ENCODE data around the gene LSM7.

Gene LSM7

DNA sequence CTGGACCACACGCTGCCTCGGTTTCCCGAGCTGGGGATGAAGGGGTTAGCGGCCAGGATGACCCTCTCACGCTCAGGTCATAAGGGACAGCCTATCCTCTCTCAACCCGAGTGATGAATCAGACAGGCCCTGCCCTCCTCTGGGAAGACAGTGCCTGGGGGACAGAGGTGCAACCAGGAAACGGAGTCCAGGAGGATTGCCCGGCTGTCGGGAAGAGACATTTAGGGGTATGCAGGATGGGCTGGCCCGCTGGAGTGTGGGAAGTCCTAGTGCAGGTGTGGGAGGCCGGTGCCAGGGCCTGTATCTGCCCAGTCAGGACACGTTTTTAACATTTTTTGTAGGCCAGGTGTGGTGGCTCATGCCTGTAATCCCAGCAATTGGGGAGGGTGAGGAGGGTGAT lies 8.3 kb downstream of the LSM7 start:
- DNase-seq, result no peak

DNA sequence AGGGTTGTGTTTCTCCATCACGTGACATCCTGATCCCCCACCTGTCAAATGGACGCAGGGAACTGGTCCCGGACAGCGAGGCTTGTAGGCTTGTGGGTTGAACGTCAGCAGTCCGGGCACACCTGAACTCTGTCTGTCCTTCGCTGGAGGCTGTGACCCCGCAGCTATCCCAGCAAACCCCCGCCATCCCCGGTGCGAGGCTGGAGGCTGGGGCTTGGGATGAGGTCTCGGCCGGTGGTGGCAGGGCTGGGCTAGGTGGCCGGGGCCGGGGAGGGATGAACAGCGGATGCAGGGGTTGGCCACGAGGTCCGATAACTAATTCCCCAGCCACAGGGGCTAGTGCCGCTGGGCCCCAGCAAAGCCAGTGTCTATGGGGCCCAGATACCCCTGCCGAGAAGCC lies 8.8 kb downstream of the LSM7 start:
- no peak for DNase-seq

DNA sequence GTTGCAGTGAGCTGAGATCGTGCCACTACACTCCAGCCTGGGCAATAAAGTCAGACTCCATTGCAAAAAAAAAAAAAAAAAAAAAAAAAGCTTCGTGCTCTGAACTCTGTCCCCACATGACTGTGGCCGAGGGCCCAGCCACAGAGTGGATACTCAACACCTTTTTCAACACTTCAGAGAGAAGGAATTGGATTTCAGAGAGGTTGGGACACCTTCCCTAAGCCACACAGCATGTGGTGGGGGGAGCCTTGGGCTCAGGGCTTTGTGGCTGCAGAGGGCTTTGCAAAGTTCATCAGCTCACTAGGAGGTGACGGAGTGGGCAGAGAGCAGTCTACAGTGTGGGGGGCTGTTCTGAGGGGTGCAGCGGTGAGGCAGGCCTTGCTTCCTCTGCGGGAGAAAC lies 9.5 kb downstream of the LSM7 start:
- no peak for DNase-seq

DNA sequence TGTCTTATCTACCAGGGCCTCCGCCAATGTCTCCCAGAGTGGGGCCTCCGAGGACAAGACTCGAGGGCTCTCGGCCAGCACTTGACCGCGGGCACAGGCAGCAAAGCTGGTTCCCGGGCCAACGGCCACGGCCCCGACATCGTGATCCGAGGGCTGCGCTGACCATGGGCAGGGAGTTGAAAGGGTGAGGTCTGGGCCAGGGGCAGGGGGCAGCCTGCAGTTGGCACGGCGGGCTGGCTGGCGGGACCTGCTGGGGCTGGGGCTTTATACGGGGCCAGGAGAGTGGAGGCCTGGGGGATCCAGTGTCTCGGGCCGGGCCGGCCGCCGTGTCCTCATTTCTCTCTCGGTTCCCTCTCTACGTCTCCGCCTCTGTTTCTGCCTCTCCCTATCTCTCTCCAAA lies 10.6 kb downstream of the LSM7 start:
- DNase-seq, result no peak

DNA sequence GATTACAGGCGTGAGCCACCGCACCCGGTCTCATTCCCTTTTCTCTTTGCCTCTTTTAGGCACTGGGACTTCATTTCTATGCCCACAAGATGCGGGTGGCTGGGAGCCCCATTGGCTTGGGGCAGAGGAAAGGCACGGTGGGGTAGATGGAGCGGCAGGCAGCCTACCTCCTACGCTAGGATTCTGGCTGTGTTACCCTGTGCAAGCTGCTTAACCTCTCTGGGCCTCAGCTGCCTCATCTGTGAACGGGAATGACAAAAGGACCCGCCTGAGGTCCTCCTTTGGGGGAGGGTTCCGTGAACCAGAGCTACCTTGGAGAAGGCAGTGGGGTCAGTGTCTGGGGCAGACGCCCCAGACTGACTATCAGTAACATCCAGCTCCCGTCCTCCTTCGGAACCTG lies 11.1 kb downstream of the LSM7 start:
- no peak for DNase-seq

DNA sequence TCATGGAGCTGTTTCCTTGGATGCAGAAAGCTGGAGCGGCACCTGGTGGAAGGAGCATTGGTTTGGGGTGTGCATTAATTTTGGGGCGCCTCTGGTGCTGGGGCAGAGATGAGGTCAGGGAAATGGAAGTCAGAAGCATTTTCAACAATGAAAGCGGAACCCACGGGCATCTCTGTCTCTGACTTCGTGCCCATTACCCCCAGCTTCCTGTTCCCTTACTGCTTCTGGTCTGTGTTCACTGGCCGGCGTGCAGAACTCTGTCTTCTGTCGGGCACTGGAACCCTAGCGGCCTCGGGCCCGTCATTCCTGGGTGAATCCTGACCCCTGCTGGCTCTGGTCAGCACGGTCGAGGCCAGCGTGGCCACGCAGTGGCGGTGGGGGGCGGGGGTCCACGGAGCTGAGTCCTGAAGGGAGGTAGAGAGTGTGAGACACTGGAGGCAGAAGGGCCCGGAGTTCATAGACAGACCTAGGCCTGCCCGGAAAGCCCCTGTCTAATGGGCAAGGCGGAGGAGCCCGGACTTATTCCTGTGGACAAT lies 12.5 kb downstream of the LSM7 start:
- no peak for DNase-seq

DNA sequence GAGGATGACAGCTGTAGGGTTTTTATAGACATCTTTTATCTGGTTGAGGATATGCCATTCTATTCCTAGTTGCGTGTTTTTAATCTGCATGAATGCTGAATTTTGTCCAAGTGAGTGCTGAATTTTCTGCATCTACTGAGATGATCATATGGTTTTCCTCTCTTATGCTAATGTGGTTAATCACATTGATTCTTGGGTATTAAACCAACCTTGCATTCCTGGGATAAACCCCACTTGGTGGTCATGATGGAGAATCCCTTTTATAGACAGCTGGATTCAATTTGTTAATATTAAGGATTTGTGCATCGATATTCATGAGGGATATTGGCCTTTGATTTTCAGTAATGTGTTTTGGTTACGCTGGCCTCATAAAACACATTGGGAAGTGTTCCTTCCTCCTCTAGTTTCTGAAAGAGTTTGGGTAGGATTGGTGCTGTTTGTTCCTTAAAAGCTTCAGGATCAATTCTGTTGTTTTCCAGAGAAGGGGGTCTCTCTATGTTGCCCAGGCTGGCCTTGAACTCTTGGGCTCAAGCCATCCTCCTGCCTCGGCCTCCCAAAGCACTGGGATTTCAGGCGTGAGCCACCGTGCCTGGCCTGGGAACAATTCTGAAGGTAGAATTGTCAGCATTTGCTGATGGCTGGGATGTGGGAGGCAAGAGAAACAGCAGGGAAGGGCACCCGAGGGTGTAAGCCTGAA lies 13.1 kb downstream of the LSM7 start:
- no peak for DNase-seq

DNA sequence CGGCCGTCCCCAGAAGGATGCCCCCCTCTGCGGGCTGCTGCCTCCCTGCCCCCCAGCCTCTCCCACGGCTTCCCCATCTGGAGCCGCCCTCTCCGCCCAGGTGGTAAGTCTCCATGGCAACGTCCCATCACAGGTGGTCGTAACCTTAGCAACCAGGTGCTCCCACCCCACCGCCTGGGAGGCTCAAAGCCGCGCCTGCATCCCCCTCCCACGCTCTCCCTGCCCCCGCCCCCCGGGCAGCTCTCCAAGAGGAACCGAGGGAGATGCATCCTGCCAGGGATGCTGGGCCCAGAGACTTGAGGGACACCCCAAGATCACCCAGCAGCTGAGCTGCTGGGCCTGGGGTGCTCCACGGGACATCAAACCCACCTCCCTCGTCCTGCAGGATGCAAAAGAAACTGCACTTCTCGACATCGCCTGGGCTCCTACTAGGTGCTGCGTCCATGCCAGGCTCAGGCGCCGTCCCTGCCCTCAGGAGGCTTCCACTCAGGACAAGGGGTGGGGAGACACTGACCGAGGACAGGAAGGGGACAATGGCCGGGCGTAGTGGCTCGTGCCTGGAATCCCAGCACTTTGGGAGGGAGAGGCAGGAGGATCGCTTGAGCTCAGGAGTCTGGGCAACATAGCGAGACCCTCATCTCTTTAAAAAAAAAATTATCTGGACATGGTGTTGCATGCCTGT lies 15.4 kb downstream of the LSM7 start:
- no peak for DNase-seq

DNA sequence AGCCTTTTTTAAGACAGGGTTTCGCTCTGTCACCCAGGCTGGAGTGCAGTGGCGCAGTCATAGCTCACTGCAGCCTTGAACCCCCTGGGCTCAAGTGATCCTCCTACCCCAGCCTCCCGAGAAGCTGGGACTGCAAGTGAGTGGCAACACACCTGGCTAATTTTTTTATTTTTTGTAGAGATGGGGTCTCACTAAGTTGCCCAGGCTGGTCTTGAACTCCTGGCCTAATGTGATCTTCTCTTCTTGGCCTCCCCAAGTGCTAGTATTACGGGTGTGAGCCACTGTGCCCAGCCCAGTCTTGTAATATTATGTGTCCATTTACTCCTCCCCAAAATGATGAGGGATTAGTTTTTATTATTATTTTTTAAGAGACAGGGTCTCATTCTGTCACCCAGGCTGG lies 17.3 kb downstream of the LSM7 start:
- DNase-seq, result no peak

DNA sequence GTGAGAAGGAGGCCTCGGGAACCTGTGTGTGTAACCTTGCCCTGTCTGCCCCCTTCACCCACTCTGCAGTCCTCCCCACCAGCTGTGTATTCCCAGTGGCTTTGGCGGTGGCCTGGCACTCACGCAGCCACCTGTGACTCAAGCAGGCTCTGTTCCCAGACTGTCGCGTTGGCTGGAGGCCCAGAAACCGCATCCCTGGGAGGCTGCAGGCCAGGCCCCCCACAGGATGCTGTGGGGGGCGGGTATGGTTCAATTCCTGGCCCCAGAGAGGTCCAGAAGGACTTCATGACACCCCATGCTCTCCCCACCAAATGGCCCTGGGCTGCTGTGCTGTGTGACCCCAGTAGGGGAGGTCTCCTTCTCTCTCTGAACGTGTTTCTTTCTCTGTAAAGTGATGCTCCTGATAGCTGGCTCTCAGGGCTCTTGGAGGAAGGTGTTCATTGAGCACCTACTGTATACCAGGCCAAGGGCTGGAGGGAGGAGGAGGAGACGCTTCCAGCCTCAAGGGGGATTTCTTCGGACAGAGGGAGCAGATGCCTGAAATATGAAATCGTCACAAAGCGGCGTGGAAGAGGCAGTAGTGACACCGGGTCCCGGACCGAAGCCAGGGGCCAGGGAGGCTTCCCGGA lies 18.5 kb downstream of the LSM7 start:
- peak; percentile 33 for DNase-seq

DNA sequence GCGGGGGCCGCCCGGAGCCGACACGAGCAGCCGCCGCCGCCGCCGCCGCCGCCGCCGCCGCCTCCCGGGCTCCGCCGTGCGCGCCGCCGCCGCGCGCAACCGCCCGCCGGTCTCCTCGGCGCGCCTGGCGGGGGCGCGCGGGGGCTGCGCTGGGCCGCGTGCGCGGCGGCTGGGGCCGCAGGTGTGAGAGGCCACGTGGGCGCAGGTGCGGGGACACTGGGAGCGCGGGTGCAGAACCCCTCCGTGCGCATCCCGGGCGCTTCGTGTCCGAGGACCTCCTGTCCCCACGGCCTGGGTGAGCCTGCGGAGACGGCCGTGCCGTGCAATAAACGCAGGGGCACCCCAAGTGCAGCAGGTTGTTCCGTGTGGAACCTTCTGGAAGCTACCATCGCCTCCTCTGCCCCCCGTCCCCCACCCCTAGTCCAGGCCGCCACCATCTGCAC lies 20.3 kb downstream of the LSM7 start, which contains the start of gene LINGO3:
LINGO3 (minus strand) TSS at position 41 of the 443 bp plus-strand sequence. CDS start 16,378 bp downstream, outside the sequence.
- no peak for DNase-seq

DNA sequence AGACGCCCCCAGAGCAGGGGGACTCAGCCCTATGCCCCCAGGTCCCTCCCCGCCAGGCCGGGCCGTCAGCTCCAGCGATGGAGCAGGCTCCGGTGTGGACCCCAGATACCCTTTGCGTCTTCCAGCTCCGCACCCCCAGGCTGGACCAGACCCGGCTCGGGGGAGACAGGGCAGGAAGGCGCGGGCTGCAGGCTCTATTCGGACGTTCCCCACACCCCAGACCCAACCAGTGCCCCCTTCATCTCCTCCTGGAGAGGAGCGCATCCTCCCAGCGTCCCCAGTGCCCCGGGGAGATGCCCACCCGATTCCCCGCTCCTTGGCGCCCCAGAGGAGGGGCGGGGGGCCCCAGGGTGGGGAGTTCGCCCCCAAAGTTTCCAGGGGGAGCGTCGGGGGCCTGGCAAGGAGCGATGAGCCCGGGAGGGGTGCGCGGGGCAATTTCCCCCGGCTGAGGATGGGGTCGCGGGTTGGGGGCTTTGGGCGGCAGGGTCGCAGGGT lies 20.8 kb downstream of the LSM7 start:
- no peak for DNase-seq

DNA sequence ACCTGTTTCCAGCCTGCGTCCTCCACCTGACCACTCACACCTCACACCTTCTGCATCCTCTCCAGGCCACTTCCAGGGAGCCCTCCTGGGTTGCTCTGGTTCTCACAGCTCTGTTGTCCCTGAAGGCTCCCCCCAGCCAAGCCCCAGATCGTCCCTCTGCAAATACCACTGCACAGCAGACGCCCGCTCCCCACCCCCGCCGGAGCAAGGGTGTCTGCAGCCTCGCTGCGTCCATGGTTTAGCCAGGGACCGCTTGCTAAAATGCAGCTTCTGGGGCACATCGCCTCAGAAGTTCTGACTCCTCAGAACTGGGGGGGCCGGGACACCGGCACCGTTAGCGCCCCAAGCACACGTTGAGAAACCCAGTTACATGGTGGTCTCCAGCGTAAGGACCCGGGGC lies 21.4 kb downstream of the LSM7 start:
- DNase-seq, result no peak

DNA sequence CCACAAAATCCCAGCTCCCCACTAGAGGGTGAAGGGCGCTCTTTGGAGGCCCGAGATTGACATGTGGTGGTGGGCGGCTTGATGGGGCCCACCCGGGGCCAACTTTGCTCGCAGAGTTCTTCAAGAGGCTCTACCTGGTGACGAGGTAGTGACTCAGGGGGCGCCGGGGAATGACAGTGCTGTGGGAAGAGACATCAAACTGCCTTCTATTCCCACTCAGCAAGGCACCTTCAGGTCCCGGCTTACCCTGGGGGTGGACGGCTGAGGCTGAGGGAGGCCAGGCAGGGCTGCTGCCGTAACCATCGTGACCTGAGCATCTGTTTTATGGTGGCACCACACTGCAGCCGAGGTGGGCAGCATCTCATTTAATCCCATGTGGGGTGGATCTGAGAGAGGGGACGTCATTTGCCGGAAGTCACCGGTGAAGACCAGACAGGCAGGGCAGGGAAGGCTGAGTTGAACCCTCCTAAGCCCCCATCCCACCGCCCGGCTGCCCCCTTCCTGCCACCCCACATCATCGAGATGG lies 22.0 kb downstream of the LSM7 start:
- no peak for DNase-seq

DNA sequence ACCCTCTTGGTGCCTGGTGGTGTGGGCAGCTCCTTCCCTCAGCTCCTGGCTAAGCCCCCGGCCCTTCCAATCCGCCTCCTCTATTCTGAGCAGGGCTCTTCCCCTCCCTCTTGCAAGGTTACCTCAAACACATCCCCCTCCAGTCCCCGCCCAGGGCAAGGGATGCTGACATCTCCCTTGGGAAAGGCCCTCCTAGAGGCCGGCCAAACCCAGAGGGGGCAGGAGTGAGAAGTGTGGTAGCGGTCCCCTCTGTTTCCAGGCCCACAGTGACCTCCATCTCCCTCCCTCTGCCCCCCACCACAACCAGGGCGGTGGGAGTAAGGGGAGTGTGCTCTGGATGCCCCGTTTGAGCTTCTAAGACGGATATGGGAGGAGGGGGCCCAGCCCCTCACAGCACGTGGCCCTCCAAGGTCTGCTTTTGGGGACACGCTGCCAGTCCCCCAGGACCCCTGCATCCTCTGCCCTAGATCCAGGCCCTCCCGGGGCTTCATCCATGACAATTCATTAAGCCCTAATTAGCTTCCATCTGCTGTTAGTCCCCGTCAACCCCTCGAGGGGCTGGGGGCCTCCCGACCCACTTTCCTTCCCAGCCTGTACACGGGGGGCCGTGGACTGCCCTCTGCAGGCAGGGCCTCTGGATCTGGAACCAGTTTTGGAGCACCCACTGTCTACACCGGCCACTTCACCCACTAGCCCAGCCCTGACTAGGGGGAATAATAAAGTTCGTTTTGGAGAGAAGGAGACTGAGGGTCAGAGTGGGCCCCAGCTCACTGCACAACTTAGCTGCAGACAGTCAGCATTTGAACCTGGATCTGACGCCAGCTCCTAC lies 22.7 kb downstream of the LSM7 start:
- DNase-seq, result no peak

DNA sequence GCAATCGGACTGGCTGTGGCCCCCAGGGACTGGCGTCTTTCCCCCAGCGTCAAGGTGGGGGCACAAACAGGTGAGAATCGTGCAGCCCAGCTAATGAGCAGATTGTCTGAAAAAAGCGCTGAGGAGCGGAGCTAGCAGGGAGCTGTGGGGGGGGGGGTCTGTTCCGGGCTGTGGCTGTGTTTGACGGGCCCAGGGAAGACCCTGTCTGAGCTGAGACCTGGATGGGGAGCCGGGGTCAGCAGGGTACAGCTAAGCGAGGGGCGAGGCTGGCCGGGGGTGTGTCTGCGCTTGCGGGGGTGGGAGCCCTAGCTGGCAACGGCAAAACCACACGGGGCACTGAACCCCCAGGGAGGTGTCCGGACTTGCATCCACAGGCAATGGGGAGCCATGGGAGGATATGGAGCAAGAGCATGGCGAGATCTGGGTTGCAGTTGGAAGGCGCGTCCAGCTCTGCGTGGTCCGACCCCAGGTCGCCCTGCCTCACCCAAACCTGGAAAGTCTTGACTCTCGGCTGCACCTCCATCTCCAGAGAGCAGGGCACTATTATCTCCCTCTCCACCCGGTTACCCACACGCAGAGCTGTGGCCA lies 25.1 kb downstream of the LSM7 start:
- no peak for DNase-seq

DNA sequence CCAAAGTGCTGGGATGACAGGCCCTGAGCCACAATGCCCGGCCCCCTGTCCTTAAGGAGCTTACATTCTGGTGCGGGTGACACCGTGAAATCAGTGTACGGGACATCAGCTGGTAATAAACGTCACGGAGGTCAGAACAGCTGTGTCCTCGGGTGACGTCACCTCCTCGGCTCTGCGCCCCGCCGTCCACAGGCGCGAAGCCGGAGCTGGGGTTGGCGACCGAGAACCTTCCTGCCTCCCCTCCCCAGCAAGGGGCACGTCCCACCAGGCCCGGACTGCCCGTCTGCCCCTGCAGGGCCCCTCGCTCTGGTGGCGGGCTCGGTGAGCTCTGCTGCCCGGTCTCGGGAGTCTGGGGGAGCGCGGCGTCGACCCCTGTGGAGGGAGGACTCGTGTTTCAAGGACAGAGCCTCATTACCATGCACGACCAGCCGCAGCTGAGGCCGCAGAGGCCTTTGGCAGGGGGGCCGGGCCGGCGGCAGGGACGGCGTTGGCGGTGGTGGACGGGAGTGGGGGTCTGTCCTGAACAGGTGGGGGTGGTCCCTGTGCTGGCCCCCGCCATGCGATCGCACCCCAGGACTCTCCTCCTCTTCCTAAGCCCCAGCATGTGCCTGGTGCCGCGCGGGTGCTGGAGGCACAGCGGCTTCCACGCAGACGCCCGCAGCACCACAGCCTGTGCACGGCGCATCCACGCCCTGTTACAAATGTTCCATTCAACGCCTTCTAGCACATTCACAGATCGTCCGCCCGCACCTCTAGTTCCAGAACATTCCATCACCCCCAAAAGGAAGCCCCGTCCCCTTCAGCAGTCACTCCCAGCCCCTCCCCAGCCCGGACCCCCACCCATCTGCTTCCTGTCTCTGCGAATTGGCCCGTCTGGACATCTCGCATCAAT lies 25.8 kb downstream of the LSM7 start:
- DNase-seq, result no peak

DNA sequence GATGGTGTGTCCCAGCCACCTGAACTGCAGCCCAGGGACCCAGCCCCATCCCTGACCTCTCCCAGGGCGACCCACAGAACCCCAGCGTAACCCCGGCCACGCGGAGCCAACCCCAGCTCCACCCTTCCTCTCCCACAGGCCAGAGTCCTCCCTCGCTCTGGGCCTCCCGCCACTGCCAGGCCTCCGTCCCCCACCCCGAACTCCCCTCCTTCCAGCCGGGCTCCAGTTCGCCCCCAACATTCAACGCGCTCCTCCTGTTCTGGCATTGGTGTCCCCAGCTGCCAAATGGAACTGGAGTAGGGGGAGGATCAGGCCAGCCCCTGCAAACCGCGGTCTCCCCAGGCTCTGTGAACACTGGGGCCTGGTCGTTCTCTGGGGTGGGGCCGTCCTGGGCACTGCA lies 27.9 kb downstream of the LSM7 start:
- no peak for DNase-seq

DNA sequence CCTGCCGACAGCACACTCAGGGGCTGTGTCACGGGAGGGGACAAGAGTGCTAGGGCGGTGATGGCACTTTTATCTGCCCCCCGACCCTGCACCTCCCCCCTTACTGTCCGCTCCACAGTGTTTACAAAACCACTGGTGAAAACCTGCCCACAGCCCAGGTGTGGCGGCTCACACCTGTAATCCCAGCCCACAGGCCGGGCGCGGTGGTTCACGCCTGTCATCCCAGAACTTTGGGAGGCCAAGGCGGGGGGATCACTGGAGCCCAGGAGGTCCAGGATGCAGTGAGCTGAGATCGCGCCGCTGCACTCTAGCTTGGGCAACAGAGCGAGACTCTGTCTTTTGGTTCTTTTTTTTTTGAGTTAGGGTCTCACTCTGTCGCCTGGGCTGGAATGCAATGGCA lies 32.2 kb downstream of the LSM7 start:
- no peak for DNase-seq

DNA sequence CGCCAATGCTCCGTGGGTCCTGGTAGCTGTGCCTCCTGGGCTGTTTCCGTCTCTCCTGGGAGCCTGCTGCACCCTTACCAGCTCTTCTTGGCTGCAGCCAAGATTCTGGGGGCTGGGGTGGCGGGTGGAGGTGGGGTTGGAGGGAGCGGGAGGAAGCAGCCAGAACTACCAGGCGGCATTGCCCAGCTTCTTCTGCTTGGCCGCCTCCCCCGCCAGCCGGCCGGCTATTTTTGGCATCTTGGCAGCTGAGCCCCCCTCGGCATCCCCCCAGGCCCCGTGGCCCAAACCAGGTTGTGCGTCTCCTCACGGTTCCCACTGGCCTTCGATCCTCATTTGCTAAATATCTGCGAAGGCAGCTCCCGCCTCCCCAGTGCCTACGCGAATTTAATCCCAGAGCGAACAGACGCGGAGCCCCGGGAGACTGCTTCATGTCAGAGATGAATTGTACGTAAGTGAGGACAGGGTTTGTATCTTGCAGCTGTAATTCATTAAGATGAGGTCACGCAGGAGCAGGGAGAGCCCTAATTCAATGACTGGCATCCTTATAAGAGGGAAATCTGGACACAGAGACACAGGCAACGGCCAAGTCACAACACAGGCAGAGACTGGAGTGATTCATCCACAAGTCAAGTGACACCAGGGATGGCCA lies 33.6 kb downstream of the LSM7 start:
- DNase-seq, result no peak
